ENCODE results near the gene EMX1.
A peak's percentile ranks its signal among the peaks of the same experiment; 100 is the strongest.

DNA sequence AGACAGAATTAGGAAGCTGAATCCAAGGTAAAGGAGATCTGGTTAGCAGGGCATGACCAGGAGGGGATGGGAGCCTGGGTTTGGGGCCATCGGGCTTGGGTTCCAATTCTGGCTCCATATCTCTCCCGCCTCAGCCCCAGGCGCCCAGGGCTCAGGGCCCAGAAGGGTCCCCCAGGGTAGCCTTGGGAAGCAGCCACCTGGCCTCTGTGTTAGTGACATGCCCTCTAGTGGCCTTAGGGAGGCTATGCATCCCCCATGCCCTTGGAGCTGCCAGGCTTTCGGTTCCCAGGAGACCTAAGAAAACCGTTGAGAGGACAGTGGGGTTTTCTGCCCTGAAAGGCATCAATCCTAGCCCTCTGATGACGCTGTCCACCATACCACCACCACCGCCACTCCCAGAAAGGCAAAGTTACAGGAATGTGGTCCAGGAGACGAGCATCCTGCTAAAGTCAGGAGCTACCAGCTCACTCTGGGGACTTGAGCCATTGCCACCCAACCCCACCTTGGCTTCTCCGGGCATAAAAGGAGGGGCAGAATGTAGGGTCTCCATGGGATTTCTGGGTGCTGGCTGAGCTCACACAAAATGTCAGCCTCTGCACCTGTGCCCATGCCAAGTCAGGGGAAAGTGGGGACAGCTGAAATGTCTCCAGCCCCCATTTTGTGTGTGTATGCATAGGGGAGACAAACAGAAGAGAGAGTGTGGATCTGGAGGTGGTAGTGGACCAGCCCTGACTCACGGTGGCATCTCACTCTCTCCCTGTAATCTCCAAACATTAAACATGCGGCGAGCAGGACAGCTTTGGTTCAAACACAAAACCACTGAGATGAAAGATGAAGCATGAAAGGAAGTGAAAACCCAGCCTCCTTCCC lies 56.5 kb downstream of the EMX1 start:
- TF ChIP-seq, protein P1, sequence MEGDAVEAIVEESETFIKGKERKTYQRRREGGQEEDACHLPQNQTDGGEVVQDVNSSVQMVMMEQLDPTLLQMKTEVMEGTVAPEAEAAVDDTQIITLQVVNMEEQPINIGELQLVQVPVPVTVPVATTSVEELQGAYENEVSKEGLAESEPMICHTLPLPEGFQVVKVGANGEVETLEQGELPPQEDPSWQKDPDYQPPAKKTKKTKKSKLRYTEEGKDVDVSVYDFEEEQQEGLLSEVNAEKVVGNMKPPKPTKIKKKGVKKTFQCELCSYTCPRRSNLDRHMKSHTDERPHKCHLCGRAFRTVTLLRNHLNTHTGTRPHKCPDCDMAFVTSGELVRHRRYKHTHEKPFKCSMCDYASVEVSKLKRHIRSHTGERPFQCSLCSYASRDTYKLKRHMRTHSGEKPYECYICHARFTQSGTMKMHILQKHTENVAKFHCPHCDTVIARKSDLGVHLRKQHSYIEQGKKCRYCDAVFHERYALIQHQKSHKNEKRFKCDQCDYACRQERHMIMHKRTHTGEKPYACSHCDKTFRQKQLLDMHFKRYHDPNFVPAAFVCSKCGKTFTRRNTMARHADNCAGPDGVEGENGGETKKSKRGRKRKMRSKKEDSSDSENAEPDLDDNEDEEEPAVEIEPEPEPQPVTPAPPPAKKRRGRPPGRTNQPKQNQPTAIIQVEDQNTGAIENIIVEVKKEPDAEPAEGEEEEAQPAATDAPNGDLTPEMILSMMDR (IDR thresholded peaks at IDR 0.05; ENCODE audit: poor library complexity, severe bottlenecking): peak; percentile 70
- TF ChIP-seq EZH2 (IDR thresholded peaks at IDR 0.05; ENCODE audit: borderline replicate concordance, insufficient read depth, low read length, poor library complexity, severe bottlenecking) (no peak), EP300 (conservative IDR thresholded peaks at IDR 0.05; ENCODE audit: poor library complexity, severe bottlenecking) (no peak), RAD21 (conservative IDR thresholded peaks at IDR 0.05) (peak; percentile 60), MXI1 (conservative IDR thresholded peaks at IDR 0.05; ENCODE audit: poor library complexity, severe bottlenecking) (no peak), POLR2AphosphoS5 (IDR thresholded peaks at IDR 0.05) (no peak), TAF1 (IDR thresholded peaks at IDR 0.05; ENCODE audit: low read depth) (no peak), SMC3 (conservative IDR thresholded peaks at IDR 0.05; ENCODE audit: poor library complexity) (peak; percentile 66)
- TF ChIP-seq, protein P2, sequence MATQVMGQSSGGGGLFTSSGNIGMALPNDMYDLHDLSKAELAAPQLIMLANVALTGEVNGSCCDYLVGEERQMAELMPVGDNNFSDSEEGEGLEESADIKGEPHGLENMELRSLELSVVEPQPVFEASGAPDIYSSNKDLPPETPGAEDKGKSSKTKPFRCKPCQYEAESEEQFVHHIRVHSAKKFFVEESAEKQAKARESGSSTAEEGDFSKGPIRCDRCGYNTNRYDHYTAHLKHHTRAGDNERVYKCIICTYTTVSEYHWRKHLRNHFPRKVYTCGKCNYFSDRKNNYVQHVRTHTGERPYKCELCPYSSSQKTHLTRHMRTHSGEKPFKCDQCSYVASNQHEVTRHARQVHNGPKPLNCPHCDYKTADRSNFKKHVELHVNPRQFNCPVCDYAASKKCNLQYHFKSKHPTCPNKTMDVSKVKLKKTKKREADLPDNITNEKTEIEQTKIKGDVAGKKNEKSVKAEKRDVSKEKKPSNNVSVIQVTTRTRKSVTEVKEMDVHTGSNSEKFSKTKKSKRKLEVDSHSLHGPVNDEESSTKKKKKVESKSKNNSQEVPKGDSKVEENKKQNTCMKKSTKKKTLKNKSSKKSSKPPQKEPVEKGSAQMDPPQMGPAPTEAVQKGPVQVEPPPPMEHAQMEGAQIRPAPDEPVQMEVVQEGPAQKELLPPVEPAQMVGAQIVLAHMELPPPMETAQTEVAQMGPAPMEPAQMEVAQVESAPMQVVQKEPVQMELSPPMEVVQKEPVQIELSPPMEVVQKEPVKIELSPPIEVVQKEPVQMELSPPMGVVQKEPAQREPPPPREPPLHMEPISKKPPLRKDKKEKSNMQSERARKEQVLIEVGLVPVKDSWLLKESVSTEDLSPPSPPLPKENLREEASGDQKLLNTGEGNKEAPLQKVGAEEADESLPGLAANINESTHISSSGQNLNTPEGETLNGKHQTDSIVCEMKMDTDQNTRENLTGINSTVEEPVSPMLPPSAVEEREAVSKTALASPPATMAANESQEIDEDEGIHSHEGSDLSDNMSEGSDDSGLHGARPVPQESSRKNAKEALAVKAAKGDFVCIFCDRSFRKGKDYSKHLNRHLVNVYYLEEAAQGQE (IDR thresholded peaks at IDR 0.05; ENCODE audit: borderline replicate concordance): no peak

Measured in neural cell (in vitro differentiated cells).